CD14-positive monocyte (primary cell): ENCODE results near the gene KCNG2. TPM values are rescaled to one million over a fixed set of nuclear protein-coding genes. Genes with fewer than 3 reads are reported as not detected.

ENCODE experiments used
- DNase-seq, 3 donors: peaks; one replicate each; pipeline ENCODE4 v3.0.0-alpha.2; 2011 to 2022
- H2AFZ ChIP-seq: 2 replicates; pipeline ENCODE4 v1.6.0; 2012; ENCODE audit warnings: mild to moderate bottlenecking, low read depth, low read length, inconsistent platforms; ENCODE audit not compliant: insufficient read depth, poor library complexity, severe bottlenecking
- H3K27ac ChIP-seq, 2 donors: 1 replicate in 1 of 2; 2 replicates in 1 of 2; pipeline ENCODE4 v1.5.1; 2012 to 2013; ENCODE audit warnings: low read length in 2 of 2, control low read depth in 1 of 2, inconsistent platforms in 1 of 2, low read depth in 1 of 2, mild to moderate bottlenecking in 1 of 2
- H3K27me3 ChIP-seq, 2 donors: one replicate each; pipeline versions ENCODE4 v1.6.0 to v1.6.1; 2011 to 2013; ENCODE audit warnings: low read length in 2 of 2; ENCODE audit not compliant: control insufficient read depth in 2 of 2, insufficient read depth in 2 of 2
- H3K36me3 ChIP-seq, 2 donors: replicated peaks in 1 of 2; 1 replicate in 1 of 2; 2 replicates in 1 of 2; pipeline versions ENCODE4 v1.5.1 to v1.6.1; 2012 to 2013; ENCODE audit warnings: low read length in 2 of 2, control low read depth in 1 of 2, inconsistent platforms in 1 of 2, mild to moderate bottlenecking in 1 of 2; ENCODE audit not compliant: insufficient read depth in 2 of 2, control insufficient read depth in 1 of 2
- H3K4me1 ChIP-seq, 2 donors: 1 replicate in 1 of 2; 2 replicates in 1 of 2; pipeline versions ENCODE4 v1.5.1 to v1.6.1; 2012 to 2013; ENCODE audit warnings: low read length in 2 of 2, control low read depth in 1 of 2, inconsistent platforms in 1 of 2, mild to moderate bottlenecking in 1 of 2, moderate library complexity in 1 of 2; ENCODE audit not compliant: insufficient read depth in 2 of 2, control insufficient read depth in 1 of 2
- H3K4me2 ChIP-seq: replicated peaks from 2 replicates; pipeline ENCODE3; 2012; ENCODE audit warnings: low read length, moderate library complexity, mild to moderate bottlenecking; ENCODE audit not compliant: poor library complexity, severe bottlenecking; ENCODE audit errors: extremely low read depth
- H3K4me3 ChIP-seq, 3 experiments: fragments of 200-600 bp in 1 of 3; sonication (generic) in 1 of 3; replicated peaks in 1 of 3; 1 replicate in 2 of 3; 2 replicates in 1 of 3; pipeline ENCODE4 v1.5.1; 2011 to 2013; ENCODE audit warnings: low read length in 3 of 3, mild to moderate bottlenecking in 3 of 3, control low read depth in 2 of 3, low read depth in 2 of 3, inconsistent platforms in 1 of 3, moderate library complexity in 1 of 3
- H3K79me2 ChIP-seq: 2 replicates; pipeline ENCODE4 v1.6.0; 2012; ENCODE audit warnings: mild to moderate bottlenecking, control low read depth, inconsistent platforms, low read length, moderate library complexity; ENCODE audit not compliant: insufficient read depth
- H3K9ac ChIP-seq: 2 replicates; pipeline ENCODE4 v1.6.0; 2017; ENCODE audit warnings: low read length, mild to moderate bottlenecking; ENCODE audit not compliant: insufficient read depth, poor library complexity, severe bottlenecking
- H3K9me3 ChIP-seq, 2 donors: replicated peaks in 1 of 2; 1 replicate in 1 of 2; 2 replicates in 1 of 2; pipeline versions ENCODE4 v1.5.1 to v1.6.1; 2012 to 2013; ENCODE audit warnings: low read length in 2 of 2, control low read depth in 1 of 2; ENCODE audit not compliant: control insufficient read depth in 1 of 2, insufficient read depth in 1 of 2
- H4K20me1 ChIP-seq: 2 replicates; pipeline ENCODE4 v1.6.0; 2012; ENCODE audit warnings: mild to moderate bottlenecking, low read length, control low read depth, moderate library complexity; ENCODE audit not compliant: insufficient read depth
- H3K27ac Mint-ChIP-seq, 7 donors: one replicate each; pipeline ENCODE4 v1.8.0; 2020; ENCODE audit warnings: mild to moderate bottlenecking in 7 of 7, mixed read lengths in 7 of 7, moderate library complexity in 6 of 7, inconsistent platforms in 2 of 7
- H3K27me3 Mint-ChIP-seq, 3 donors: one replicate each; pipeline ENCODE4 v1.8.0; 2021 to 2022; ENCODE audit warnings: low read depth in 3 of 3, mild to moderate bottlenecking in 3 of 3, mixed read lengths in 3 of 3, moderate library complexity in 3 of 3, inconsistent platforms in 1 of 3
- H3K36me3 Mint-ChIP-seq, 2 donors: one replicate each; pipeline ENCODE4 v1.8.0; 2020; ENCODE audit warnings: mixed read lengths in 2 of 2, inconsistent platforms in 1 of 2, mild to moderate bottlenecking in 1 of 2
- H3K4me1 Mint-ChIP-seq: one replicate; pipeline ENCODE4 v1.8.0; 2020; ENCODE audit warnings: mild to moderate bottlenecking, mixed read lengths
- H3K4me3 Mint-ChIP-seq, 2 donors: one replicate each; pipeline ENCODE4 v1.8.0; 2020; ENCODE audit warnings: mild to moderate bottlenecking in 2 of 2, mixed read lengths in 2 of 2, moderate library complexity in 1 of 2
- H3K9me3 Mint-ChIP-seq, 7 donors: one replicate each; pipeline ENCODE4 v1.8.0; 2020 to 2022; ENCODE audit warnings: mixed read lengths in 7 of 7, mild to moderate bottlenecking in 6 of 7, moderate library complexity in 6 of 7, inconsistent platforms in 2 of 7
- CTCF ChIP-seq: fragments of 200-600 bp; IDR thresholded peaks from one replicate; pipeline ENCODE4 v1.8.0; 2022; ENCODE audit warnings: antibody characterized with exemption, mild to moderate bottlenecking
- WGBS: methylation state at CpG from one replicate; pipeline ENCODE4 v1.1.5; 2013; ENCODE audit warnings: missing lambda C conversion rate; ENCODE audit not compliant: insufficient coverage; 5-methylcytosine and 5-hydroxymethylcytosine counted together
- intact Hi-C, 2 donors: fragments of 100-400 bp; cut with micrococcal nuclease; formaldehyde crosslinking; loops; one replicate each; pipeline versions ENCODE4 v1.15.0 to v1.15.1; 2023
- polyA plus RNA-seq, 3 donors: library from polyadenylated mRNA; depleted of rRNA in 1 of 3; unstranded in 2 of 3; stranded (reverse) in 1 of 3; fragments of 300-500 nt in 2 of 3; fragments of >200 nt in 1 of 3; fragmentation: Illumina TruSeq in 2 of 3; gene quantifications; 1 replicate in 2 of 3; 2 replicates in 1 of 3; pipeline ENCODE4 v1.2.3, GENCODE V29; 2012 to 2021

Gene KCNG2
- polyA plus RNA-seq, 3 donors = 0.04 TPM; not detected in 2

- H3K9me3 ChIP-seq = peaks cover 25 to 52% of the 10 kb centered on the region in 2 donors
- peaks cover 0 to 1% (median 0%) of the 10 kb centered on the region in 3 donors for H3K27me3 Mint-ChIP-seq
- no peak overlapping the region for H3K27ac Mint-ChIP-seq
- intact Hi-C loops = loop anchor here in 1 of 2 donors (5.0 kb wide), 1 partner anchor 35 kb away; no protein-coding TSS in a partner anchor
- no peak for DNase-seq
- H3K36me3 Mint-ChIP-seq = peaks cover 70 to 85% of the 10 kb centered on the region in 2 donors
- H3K79me2 ChIP-seq = peaks cover 24% of the 10 kb centered on the region
- H3K27me3 ChIP-seq = no peaks in the 10 kb centered on the region
- H3K9ac ChIP-seq = no peak overlapping the region
- no peak overlapping the region for H3K4me3 Mint-ChIP-seq
- no peaks in the 10 kb centered on the region for H3K4me1 Mint-ChIP-seq
- H3K4me2 ChIP-seq = no peak overlapping the region
- peaks cover 23 to 63% (median 30%) of the 10 kb centered on the region in 7 donors for H3K9me3 Mint-ChIP-seq
- H4K20me1 ChIP-seq = peaks cover 56% of the 10 kb centered on the region
- 96% methylated on average over 17 of the region's 20 CpGs for WGBS
- peaks cover 44 to 93% of the 10 kb centered on the region in 2 donors for H3K36me3 ChIP-seq
- no peak overlapping the region for H3K4me3 ChIP-seq
- H2AFZ ChIP-seq = no peak overlapping the region
- H3K4me1 ChIP-seq = no peaks in the 10 kb centered on the region
- no peak for TF ChIP-seq CTCF
- H3K27ac ChIP-seq = no peak overlapping the region
Measured at GRCh38 chr18:79912409-79912991, 114.8 kb downstream of the KCNG2 start.

GRCh38 chr18:79912994-79913831 is 115.5 kb downstream of the KCNG2 start:
- Mint-ChIP-seq H3K4me1 (no peaks in the 10 kb centered on the region), H3K9me3 (peaks cover 29 to 66% (median 34%) of the 10 kb centered on the region in 7 donors), H3K4me3 (no peak overlapping the region), H3K27ac (peak overlapping the region in 1 of 7 donors; percentile 63), H3K27me3 (peaks cover 0 to 1% (median 0%) of the 10 kb centered on the region in 3 donors), H3K36me3 (peaks cover 71 to 85% of the 10 kb centered on the region in 2 donors)
- no peaks in the 10 kb centered on the region for H3K27me3 ChIP-seq
- no peak overlapping the region for H3K4me3 ChIP-seq
- peaks cover 56% of the 10 kb centered on the region for H4K20me1 ChIP-seq
- intact Hi-C loops = loop anchor here in 1 of 2 donors (5.0 kb wide), 1 partner anchor 34 kb away; no protein-coding TSS in a partner anchor
- TF ChIP-seq CTCF = no peak
- peaks cover 32 to 58% of the 10 kb centered on the region in 2 donors for H3K9me3 ChIP-seq
- 93% methylated on average over 17 of the region's 28 CpGs for WGBS
- peaks cover 27% of the 10 kb centered on the region for H3K79me2 ChIP-seq
- H3K36me3 ChIP-seq = peaks cover 46 to 95% of the 10 kb centered on the region in 2 donors
- DNase-seq = no peak
- H3K9ac ChIP-seq = no peak overlapping the region
- H3K4me2 ChIP-seq = no peak overlapping the region
- H3K4me1 ChIP-seq = no peaks in the 10 kb centered on the region
- H3K27ac ChIP-seq = no peak overlapping the region
- no peak overlapping the region for H2AFZ ChIP-seq
